ENCODE measurements around the gene SPATA31E1.
"Not testable (repeated sequence)": the region's sequence is repeated elsewhere in the genome, so short reads cannot be mapped to it uniquely, and the experiment has no call there.

SPATA31E1 gene

DNA sequence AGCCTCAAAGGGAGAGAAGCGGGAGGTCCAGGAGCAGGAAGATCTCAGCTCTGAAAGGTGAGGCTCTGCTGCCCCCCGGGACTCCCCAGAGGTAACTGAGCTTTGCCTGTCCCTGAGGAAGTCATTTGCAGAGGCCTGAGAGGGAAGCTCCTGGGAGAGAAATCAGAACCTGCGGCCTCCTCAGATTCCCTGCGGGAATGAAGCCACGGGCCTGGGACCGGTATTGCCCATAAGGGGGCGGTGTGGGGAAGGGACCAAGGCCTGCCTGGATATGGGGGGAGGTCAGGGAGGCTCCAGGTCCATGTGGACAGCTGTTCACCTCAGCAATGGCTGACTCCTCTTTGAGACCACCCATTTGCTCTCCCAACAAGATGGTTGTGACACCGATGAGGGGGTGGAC, 1.3 kb downstream of the SPATA31E1 start:
- DNase-seq (ENCODE audit: extremely low spot score, insufficient read length, low read depth) (no peak), FAIRE-seq (no peak)

DNA sequence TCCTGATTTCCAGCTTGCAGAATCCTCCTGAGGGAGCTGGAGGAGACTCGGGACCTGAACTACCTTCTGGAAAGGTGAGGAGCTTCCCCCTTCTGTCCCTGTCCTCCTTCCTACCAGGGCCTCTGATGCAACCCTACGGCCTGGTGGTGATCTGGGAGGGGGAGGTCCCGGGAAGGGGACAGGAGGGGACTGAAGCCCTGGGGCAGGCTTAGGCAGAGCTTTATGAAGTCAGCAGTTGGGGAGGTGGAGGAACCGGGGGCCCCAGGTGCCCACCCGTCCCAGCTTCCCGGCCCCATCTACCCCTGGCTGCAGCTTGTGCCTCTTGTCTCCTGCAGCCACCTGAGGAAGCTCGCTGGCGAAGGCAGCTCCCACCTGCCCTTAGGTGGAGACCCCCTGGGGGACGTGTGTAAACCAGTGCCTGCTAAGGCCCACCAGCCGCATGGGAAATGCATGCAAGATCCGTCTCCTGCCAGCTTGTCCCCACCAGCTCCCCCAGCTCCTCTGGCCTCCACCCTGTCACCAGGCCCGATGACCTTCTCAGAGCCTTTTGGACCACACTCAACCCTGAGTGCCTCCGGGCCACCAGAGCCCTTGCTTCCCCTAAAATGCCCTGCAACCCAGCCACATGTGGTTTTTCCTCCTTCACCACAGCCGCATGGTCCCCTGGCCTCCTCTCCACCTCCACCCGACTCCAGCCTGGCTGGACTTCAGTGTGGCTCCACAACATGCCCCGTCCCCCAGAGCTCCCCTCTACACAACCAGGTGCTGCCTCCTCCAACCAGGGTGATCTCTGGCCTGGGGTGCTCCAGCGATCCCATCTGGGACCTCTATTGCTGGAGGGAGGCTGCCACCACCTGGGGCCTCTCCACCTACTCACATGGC, 2.1 kb downstream of the SPATA31E1 start:
- DNase-seq (ENCODE audit: extremely low spot score, insufficient read length, low read depth) (no peak), FAIRE-seq (no peak)

DNA sequence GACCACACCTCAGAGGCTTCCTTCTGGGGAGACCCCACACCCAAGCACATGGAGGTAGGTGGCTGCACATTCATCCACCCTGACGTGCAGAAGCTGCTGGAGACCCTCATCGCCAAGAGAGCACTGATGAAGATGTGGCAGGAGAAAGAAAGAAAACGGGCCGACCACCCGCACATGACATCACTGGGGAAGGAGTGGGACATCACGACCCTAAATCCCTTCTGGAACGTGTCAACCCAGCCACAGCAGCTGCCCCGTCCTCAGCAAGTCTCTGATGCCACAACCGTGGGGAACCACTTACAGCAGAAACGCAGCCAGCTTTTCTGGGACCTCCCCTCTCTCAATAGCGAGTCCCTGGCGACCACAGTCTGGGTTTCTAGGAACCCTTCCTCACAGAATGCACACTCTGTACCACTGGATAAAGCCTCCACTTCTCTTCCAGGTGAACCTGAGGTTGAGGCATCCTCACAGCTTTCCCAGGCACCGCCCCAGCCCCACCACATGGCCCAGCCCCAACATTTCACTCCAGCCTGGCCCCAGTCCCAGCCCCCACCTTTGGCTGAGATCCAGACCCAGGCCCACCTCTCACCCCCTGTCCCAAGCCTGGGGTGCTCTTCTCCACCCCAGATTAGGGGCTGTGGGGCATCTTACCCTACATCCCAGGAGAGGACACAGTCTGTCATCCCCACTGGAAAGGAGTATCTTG, 3.0 kb downstream of the SPATA31E1 start:
- FAIRE-seq (no peak), DNase-seq (ENCODE audit: extremely low spot score, insufficient read length, low read depth) (no peak)

DNA sequence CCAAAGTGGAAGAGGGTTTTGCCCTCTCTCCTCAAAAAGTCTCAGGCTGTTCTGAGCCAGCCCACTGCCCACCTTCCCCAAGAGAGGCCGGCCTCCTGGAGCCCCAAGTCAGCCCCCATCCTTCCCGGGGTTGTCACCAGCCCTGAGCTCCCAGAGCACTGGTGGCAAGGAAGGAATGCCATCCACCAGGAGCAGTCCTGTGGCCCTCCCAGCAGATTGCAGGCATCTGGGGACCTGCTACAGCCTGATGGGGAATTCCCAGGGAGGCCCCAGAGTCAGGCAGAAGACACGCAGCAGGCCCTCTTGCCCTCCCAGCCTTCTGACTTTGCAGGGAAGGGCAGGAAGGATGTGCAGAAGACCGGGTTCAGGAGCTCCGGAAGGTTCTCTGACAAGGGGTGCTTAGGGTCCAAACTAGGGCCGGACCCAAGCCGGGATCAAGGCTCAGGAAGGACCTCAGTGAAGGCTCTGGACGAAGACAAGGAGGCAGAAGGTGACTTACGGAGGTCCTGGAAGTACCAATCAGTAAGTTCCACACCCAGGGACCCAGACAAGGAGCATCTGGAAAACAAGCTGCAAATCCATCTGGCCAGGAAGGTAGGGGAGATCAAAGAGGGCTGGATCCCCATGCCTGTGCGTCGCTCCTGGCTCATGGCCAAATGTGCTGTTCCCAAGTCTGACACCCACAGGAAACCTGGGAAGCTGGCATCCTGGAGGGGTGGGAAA, 3.7 kb downstream of the SPATA31E1 start:
- DNase-seq (ENCODE audit: extremely low spot score, insufficient read length, low read depth): no peak
- FAIRE-seq: no peak

DNA sequence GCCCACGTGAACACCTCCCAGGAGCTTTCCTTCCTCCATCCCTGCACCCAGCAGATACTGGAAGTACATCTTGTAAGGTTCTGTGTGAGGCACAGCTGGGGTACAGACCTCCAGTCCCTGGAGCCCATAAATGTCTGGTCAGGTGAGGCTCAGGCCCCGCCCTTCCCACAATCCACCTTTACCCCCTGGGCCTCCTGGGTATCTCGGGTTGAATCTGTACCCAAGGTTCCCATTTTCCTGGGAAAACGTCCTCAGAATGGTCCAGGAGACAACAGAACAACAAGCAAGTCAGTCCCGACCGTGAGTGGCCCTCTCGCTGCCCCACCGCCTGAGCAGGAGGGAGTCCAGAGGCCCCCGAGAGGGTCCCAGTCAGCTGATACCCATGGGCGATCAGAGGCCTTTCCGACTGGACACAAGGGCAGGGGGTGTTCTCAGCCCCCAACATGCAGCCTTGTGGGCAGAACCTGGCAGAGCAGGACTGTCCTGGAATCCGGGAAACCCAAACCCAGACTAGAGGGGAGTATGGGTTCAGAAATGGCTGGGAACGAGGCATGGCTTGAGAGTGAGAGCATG, 4.3 kb downstream of the SPATA31E1 start:
- no peak for FAIRE-seq
- no peak for DNase-seq (ENCODE audit: extremely low spot score, insufficient read length, low read depth)

DNA sequence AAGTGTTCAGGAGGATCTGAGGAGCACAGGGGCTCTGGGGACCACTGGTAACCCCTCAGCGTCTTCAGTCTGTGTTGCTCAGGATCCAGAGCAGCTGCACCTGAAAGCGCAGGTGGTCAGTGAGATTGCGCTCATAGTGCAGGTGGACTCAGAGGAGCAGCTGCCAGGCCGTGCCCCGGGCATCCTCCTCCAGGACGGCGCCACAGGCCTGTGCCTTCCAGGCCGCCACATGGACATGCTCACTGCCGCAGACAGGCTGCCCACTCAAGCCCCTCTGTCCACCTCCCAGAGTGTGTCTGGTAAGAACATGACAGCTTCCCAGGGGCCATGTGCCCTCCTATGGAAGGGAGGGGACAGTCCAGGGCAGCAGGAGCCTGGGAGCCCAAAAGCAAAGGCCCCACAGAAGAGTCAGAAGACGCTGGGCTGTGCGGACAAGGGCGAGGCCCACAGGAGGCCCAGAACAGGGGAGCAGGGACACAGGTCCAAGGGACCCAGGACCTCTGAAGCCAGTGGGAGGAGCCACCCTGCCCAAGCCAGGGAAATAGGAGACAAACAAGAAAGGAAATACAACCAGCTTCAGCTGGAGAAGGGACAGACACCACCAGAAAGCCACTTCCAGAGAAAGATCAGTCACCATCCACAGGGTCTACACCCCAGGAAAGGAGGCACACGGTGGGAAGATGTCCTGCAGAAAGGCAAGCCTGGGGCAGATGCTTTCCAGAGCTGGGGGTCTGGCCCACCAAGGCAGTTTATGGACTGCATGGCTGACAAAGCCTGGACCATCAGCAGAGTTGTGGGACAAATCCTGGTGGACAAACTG, 5.2 kb downstream of the SPATA31E1 start:
- FAIRE-seq (no peak), DNase-seq (ENCODE audit: extremely low spot score, insufficient read length, low read depth) (no peak)

DNA sequence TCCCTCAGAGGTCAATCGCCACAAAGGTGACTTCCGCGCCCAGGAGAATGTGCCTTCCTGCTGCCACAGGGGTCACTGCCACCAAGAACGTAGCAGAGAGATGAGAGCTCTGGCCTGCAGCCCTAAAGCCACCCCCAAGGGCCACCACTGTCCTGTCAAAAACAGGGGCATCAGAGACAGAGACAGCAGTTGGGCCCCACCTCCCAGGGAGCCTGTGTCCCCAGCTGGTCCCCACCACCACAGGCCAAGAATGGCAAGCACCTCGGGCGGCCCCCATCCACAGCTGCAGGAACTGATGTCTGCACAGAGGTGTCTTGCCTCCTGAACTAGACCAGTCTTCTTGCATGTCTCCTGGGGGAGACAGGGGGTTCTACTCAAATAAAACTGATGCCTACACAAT, 5.8 kb downstream of the SPATA31E1 start:
- DNase-seq (ENCODE audit: extremely low spot score, insufficient read length, low read depth) (no peak), FAIRE-seq (no peak)

DNA sequence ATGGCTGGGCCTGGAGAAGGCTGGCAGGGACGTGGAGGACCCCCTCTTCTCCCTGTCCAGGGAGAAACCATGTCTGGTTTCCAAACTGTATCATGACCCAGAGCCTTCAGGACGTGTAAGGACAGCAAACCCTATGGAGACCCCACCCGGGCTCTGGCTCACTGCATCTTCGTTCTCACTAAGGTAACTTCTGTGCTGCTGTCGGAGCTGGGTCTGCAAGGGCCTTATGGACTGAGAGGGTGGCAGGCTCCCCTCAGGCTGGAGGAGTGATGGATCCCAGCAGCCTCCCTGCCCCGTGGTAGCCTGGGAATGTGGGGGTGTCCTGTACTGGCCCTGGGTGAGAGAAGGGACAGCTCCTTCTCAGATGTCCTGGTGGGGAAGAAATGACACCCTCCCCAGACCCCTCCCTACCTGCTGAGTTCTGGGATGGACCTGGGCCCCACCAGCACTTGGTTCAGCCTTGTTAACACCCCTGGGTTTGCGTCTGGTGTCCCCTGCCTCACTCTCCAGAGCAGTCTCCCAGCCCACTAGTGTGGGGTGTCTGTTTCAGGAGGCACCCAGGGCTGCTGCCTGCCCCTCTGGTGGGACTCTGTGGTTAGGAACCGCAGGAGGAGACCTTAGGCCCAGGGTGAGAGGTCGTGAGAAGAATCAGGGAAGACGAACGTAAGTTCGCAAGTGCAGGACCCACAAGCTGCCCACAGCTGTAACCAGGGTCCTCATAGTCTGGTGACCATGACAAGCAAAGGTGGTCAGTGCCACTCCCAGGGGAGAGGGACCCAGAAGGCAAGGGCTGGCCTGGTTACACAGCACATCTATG, 6.6 kb downstream of the SPATA31E1 start:
- FAIRE-seq: no peak

DNA sequence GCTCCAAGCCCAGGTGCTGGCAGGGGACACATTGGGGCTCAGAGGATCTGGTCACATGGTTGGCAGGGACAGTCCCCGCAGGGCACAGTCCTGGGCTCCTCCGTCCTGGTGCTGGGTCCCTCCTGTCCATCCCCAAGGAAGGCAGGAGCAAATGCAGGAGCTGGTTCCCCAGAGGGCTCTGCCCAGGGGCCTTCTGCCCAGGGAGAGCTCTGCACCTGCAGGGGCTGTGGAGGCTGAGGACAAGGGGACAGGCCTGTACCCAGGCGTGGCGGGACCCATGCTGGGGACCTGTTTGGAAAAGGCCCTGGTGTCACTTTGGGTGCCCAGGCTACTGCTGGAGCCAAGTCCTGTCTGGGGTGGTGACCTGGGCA, 7.2 kb downstream of the SPATA31E1 start:
- no peak for FAIRE-seq
- DNase-seq (ENCODE audit: extremely low spot score, insufficient read length, low read depth): no peak

More for the DNA sequence above, 6.6 kb downstream of the SPATA31E1 start:
- DNase-seq (ENCODE audit: extremely low spot score, insufficient read length, low read depth): no peak

DNA sequence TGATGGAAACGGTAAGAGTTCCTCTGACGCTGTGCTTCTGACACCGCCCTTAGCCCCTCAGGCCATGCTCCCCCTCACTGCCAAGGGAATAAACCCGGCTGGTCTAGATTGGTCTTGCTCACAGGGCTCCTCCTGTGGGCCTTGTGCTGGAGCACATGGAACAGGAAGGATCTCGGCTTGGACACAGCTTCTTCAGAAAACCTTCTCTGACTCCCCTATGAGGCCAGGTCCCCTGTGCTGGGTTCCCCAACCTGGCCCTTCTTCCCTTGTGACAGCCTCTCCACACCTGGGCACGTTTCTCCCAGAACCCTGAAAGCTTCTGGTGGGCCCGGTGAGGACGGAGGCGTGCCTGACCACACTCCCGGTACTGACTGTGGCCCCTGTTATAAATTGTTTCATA, 8.2 kb downstream of the SPATA31E1 start:
- DNase-seq (ENCODE audit: extremely low spot score, insufficient read length, low read depth): no peak
- no peak for FAIRE-seq

DNA sequence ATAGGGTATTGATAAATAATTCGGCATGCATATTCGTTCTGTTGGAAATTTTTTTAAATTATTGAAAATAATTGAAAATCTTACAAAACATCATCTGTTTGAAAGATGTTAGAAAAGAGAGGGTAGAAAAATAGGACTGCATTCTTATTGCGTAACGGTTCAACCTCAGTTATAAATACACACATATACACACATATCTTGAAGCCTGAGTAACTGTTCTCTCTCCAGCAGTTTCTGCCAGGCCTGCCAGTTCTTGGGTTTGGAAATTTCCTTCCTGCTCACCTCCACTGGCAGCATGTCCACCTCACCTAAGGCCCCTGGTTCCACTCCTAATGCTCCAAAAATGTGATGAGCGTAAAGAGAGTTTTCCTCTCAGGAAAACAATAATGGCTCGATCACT, 9.1 kb downstream of the SPATA31E1 start:
- DNase-seq (ENCODE audit: extremely low spot score, insufficient read length, low read depth): no peak
- no peak for FAIRE-seq

DNA sequence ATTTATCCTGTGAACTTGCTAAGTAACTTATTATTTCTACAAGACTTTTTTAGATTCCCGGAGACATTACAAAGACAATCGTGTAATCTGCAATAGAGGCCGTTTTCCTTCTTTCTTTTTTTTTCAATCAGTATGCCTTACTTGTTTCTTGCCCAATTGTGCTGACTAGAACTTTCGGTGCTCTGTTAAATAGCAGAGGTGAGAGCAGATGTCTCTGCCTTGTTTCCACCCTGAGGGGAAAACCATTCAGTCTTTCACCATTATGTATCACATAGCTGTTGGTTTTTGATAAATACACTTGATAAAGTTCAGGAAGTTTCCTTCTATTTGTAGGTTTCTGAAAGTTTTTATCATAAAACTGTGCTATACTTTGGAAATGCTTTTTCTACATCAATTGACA, 10.3 kb downstream of the SPATA31E1 start:
- DNase-seq (ENCODE audit: extremely low spot score, insufficient read length, low read depth) (no peak), FAIRE-seq (no peak)

DNA sequence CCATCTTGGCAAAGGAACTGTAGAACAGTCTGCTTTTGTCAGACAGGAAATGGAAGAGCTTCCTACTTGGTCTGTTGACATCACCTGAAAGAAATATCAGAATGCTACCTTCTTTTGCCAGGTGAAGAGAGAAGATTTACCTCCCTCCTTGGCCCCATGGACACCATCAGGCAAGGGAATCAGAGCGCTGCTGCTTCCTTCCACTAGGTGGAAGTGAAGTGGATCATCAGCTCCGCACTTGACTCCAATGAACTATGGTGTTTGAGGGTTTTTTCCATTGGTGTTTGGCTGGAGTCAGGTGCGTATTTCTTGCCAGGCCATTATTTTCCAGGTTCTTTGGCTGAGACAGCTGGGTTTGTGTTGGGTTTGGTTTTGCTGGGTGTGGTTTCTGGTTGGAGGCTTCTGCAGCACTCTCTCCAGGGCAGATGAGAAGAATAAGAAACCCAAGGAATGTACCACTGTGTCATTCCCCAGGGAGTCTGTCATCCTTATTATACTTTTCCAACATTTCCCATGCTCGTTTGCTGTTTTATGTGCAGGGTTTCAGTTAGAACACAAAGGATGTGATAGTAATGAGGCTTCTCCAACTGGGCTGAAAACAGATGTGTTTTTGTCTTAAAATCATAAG, 12.4 kb downstream of the SPATA31E1 start:
- FAIRE-seq: no peak
- no peak for DNase-seq (ENCODE audit: extremely low spot score, insufficient read length, low read depth)

DNA sequence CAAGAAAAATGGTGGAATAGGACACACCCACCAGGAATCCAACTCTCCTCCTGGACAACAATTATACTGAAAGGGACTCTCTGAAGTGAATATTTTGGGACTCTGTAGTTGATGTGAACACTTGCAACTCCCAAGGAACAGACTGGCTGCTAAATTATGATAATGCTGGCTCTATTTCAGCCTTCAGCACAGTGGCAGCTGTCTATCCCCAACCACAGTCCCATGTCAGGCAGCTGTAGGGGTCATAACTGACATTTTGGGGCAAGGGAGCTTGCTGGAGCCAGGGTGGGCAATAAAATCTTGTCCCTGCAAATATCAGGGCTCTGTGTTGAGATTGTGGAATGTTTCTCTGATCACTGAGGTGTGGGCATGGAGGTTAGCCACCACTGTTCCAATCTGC, 14.2 kb downstream of the SPATA31E1 start:
- FAIRE-seq: no peak
- no peak for DNase-seq (ENCODE audit: extremely low spot score, insufficient read length, low read depth)

DNA sequence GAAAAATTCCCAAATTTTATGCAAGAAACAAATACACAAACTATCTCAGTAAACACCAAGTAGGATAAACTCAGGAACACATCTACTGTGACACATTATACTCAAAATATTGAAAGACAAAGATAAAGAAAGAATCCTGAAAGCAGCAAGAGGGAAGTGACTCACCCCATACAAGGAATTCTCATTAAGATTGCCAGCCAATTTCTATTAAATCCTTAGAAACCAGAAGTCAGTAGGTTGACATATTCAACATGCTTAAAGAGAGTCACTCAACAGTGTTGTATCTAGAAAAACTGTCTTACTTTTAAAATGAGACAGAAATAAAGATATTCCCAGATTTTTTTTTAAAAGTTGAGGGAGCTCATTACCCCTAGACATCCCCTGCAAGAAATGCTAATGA, 15.5 kb downstream of the SPATA31E1 start:
- FAIRE-seq: no peak
- DNase-seq (ENCODE audit: extremely low spot score, insufficient read length, low read depth): no peak

DNA sequence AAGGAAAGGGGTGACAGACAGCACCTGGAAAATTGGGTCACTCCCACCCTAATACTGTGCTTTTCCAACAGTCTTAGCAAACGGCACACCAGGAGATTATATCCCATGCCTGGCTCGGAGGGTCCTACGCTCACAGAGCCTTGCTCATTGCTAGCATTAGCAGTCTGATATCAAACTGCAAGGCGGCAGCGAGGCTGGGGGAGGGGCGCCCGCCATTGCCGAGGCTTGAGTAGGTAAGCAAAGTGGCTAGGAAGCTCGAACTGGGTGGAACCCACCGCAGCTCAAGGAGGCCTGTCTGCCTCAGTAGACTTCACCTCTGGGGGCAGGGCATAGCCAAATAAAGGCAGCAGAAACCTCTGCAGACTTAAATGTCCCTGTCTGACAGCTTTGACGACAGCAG, 19.7 kb downstream of the SPATA31E1 start:
- DNase-seq (ENCODE audit: extremely low spot score, insufficient read length, low read depth); FAIRE-seq: not testable (repeated sequence)

DNA sequence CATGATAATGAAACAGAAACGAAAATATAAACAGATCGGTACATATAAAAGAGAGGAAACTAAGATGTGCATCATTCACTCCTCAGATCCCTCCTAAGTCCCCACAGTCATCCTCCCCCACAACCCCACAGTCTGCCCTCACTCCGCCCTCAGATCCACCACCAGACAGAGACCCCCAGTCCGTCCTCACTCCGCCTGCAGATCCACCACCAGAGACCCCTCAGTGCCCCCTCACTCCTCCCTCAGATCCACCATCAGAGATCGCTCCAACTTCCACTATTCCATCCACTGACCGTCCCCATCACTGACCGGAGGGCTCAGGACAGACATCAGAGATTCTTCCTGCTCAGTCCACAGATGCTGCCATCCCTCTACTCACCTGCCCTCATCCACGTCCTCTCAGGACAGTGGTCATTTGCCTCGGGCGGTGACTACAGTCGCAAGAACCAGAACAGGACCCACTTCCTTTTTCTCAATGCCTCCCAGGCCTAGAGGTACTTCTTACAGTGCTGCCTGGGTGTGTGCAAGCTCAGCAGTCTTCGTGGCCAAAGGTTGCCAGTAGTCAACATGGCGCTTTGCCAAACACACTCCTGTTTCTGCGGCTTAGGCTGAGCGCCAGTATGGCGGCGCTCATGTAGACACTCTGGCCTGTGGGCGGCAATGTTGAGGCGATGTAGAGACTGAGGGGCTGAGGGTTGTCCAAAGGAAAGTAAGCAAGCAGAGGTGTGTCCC, 26.8 kb downstream of the SPATA31E1 start:
- no peak for DNase-seq (ENCODE audit: extremely low spot score, insufficient read length, low read depth)
- peak; percentile 21 for FAIRE-seq

DNA sequence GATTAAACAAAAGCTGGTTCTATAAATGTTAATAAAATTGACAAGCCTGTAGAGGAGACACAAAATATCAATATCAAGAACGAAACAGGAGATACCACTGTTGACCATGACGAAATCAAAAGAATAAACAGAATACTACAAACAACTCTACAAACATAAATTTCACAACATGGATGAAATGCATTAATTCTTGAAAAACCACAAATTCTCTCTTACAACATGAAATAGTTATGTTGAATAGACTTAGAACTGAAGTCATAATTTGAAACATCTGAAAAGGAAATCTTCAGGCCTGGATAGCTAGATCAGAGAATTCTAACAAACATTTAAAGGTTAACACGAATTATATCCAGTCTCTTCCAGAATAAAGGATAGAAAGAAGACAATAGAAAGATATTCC, 28.1 kb downstream of the SPATA31E1 start:
- FAIRE-seq (no peak), DNase-seq (ENCODE audit: extremely low spot score, insufficient read length, low read depth) (no peak)
